Mesenchymal stem cell (in vitro differentiated cells and primary cell): ENCODE measurements around the gene AKT3.

Experiments
- DNase-seq: peaks from one replicate; pipeline ENCODE4 v3.0.0-alpha.2; 2013
- H2AFZ ChIP-seq: one replicate; pipeline ENCODE4 v1.6.1; 2013; ENCODE audit warnings: low read depth, mild to moderate bottlenecking, control low read depth, inconsistent platforms, low read length, moderate library complexity
- H2AK5ac ChIP-seq: 2 replicates; pipeline ENCODE4 v1.6.1; 2013; ENCODE audit warnings: low read length, moderate library complexity, mild to moderate bottlenecking, inconsistent platforms; ENCODE audit not compliant: severe bottlenecking
- H2BK120ac ChIP-seq: one replicate; pipeline ENCODE4 v1.6.1; 2013; ENCODE audit warnings: low read depth, mild to moderate bottlenecking, inconsistent platforms, low read length, moderate library complexity
- H2BK12ac ChIP-seq, 2 experiments: one replicate each; pipeline ENCODE4 v1.6.1; 2013; ENCODE audit warnings: inconsistent platforms in 2 of 2, low read length in 2 of 2, mild to moderate bottlenecking in 2 of 2, moderate library complexity in 2 of 2, control low read depth in 1 of 2
- H2BK15ac ChIP-seq: one replicate; pipeline ENCODE4 v1.6.1; 2013; ENCODE audit warnings: mild to moderate bottlenecking, low read depth, inconsistent platforms; ENCODE audit not compliant: poor library complexity, severe bottlenecking
- H2BK5ac ChIP-seq: 2 replicates; pipeline ENCODE4 v1.6.1; 2013; ENCODE audit warnings: low read depth, mild to moderate bottlenecking, low read length, control low read depth, inconsistent platforms; ENCODE audit not compliant: poor library complexity, severe bottlenecking
- H3K14ac ChIP-seq, 2 experiments: one replicate each; pipeline ENCODE4 v1.6.1; 2013; ENCODE audit warnings: inconsistent platforms in 2 of 2, low read length in 2 of 2, control low read depth in 1 of 2, mild to moderate bottlenecking in 1 of 2, moderate library complexity in 1 of 2
- H3K18ac ChIP-seq, 2 experiments: one replicate each; pipeline ENCODE4 v1.6.1; 2013; ENCODE audit warnings: inconsistent platforms in 2 of 2, low read length in 2 of 2, control low read depth in 1 of 2, low read depth in 1 of 2, mild to moderate bottlenecking in 1 of 2
- H3K23ac ChIP-seq, 2 experiments: one replicate each; pipeline ENCODE4 v1.6.1; 2013; ENCODE audit warnings: inconsistent platforms in 2 of 2, low read length in 2 of 2, mild to moderate bottlenecking in 2 of 2, moderate library complexity in 2 of 2, control low read depth in 1 of 2
- H3K27ac ChIP-seq: 2 replicates; pipeline ENCODE4 v1.5.1; 2013; ENCODE audit warnings: mild to moderate bottlenecking, moderate library complexity, low read length, control low read depth, inconsistent platforms; ENCODE audit not compliant: poor library complexity, severe bottlenecking
- H3K27me3 ChIP-seq, 2 experiments: 2 replicates each; pipeline versions ENCODE4 v1.6.1 to v1.7.0; 2013; ENCODE audit warnings: low read length in 2 of 2, mild to moderate bottlenecking in 2 of 2, moderate library complexity in 2 of 2, control low read depth in 1 of 2, inconsistent platforms in 1 of 2; ENCODE audit not compliant: control insufficient read depth in 1 of 2, insufficient read depth in 1 of 2
- H3K36me3 ChIP-seq, 2 experiments: 2 replicates each; pipeline versions ENCODE4 v1.6.1 to v1.7.0; 2013; ENCODE audit warnings: low read length in 2 of 2, control low read depth in 1 of 2, inconsistent platforms in 1 of 2, low read depth in 1 of 2, mild to moderate bottlenecking in 1 of 2; ENCODE audit not compliant: insufficient read depth in 2 of 2, control insufficient read depth in 1 of 2
- H3K4ac ChIP-seq, 2 experiments: one replicate each; pipeline ENCODE4 v1.6.1; 2013; ENCODE audit warnings: inconsistent platforms in 2 of 2, low read length in 2 of 2, mild to moderate bottlenecking in 2 of 2, moderate library complexity in 2 of 2, control low read depth in 1 of 2, low read depth in 1 of 2
- H3K4me1 ChIP-seq: 2 replicates; pipeline ENCODE4 v1.6.1; 2013; ENCODE audit warnings: low read depth, low read length, control low read depth; ENCODE audit not compliant: control insufficient read depth, insufficient read depth
- H3K4me2 ChIP-seq: 2 replicates; pipeline ENCODE4 v1.6.1; 2013; ENCODE audit warnings: low read length, mild to moderate bottlenecking, inconsistent platforms; ENCODE audit not compliant: poor library complexity, severe bottlenecking
- H3K4me3 ChIP-seq, 2 experiments: 2 replicates each; pipeline versions ENCODE4 v1.5.1 to v1.7.0; 2013; ENCODE audit warnings: low read length in 2 of 2, mild to moderate bottlenecking in 2 of 2, control low read depth in 1 of 2, low read depth in 1 of 2; ENCODE audit not compliant: insufficient read depth in 1 of 2
- H3K79me1 ChIP-seq: replicated peaks from 2 replicates; pipeline ENCODE4 v1.6.1; 2013; ENCODE audit warnings: mild to moderate bottlenecking, control low read depth, low read length, inconsistent platforms; ENCODE audit not compliant: poor library complexity, severe bottlenecking
- H3K9ac ChIP-seq: 2 replicates; pipeline ENCODE4 v1.7.0; 2013; ENCODE audit warnings: mild to moderate bottlenecking, low read length, moderate library complexity
- H3K9me3 ChIP-seq: 2 replicates; pipeline ENCODE4 v1.7.0; 2013; ENCODE audit warnings: mild to moderate bottlenecking, low read length; ENCODE audit not compliant: control insufficient read depth
- H4K8ac ChIP-seq: one replicate; pipeline ENCODE4 v1.6.1; 2013; ENCODE audit warnings: inconsistent platforms, mild to moderate bottlenecking, low read length, moderate library complexity
- H4K91ac ChIP-seq: one replicate; pipeline ENCODE4 v1.6.1; 2013; ENCODE audit warnings: mild to moderate bottlenecking, low read length, inconsistent platforms
- WGBS: methylation state at CpG from one replicate; pipeline ENCODE4 v1.1.7; 2013; ENCODE audit warnings: mixed read lengths; 5-methylcytosine and 5-hydroxymethylcytosine counted together

AKT3 gene

DNA sequence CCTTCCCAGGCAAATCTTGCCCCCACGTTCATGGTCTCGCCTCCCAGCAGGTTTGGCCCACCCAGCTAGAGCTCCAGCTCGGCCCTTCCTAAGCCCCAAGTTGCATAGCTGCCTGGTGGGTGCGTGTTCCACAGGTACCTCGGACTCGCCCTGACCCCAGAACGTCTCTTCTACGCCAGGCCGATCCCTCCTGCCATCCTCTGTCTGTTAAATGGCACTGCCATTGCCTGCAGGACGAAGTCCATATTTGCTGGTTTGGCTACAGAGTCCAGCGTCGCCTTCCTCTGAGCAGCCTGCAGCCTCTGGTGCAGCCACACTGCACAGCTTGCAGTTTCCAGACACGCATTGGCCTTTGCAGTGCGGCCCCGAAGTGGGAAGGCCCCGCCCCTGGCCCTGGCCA lies 366.1 kb downstream of the AKT3 start:
- Histone ChIP-seq H2BK12ac (no peak overlapping the region), H2BK5ac (no peak overlapping the region), H2BK120ac (no peak overlapping the region), H2AK5ac (peak overlapping the region; percentile 9), H3K4me2 (peak overlapping the region; percentile 89), H3K14ac (no peak overlapping the region), H3K23ac (no peak overlapping the region), H2BK15ac (no peak overlapping the region), H3K4me3 (no peak overlapping the region), H3K9ac (no peak overlapping the region), H4K8ac (no peak overlapping the region), H4K91ac (no peak overlapping the region), H3K27me3 (no peaks in the 10 kb centered on the region), H3K36me3 (peaks cover 9 to 18% of the 10 kb centered on the region in 2 experiments), H3K27ac (no peak overlapping the region), H3K79me1 (peaks cover 6% of the 10 kb centered on the region), H3K18ac (no peak overlapping the region), H3K4me1 (peaks cover 15% of the 10 kb centered on the region), H2AFZ (no peak overlapping the region), H3K4ac (no peak overlapping the region), H3K9me3 (no peaks in the 10 kb centered on the region)
- WGBS: 97% methylated on average over 16 of the region's 16 CpGs
- no peak for DNase-seq

DNA sequence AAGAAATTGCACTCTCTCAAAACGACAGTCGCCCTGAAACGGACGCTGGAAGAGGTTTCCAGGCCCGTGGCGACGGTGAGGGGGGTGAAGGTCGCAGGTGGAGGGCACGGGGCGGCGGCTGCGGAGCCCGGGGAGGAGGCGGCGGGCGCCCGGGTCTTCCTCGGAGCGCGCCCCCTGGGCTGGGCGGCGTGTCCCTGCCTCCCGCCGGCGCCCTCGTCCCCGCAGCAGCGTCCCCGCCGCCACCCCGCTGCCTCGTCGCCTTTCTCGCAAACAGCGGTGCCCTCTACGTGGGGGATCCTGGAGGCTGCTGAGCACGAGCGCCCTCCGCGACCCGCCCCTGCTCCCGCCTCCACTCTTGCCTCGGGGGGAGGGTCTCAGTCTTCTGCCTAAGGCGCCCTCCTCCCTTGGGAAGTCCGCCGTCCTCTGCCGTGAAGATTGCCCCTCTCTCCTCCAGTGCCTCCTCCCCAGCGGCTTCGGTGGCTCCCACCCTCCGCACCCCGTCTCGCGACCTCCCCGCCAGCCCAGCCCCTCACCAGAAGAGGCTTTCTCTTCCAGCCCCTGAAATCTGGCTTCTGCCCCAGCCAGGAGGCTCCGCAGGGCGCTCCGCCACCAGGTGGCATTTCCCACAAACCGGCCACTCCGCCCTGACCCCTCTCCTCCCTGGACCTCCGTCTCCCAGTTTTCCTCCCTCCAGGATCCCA lies 366.8 kb downstream of the AKT3 start:
- H3K4me2 ChIP-seq: peak overlapping the region; percentile 89
- peak overlapping the region; percentile 41 for H4K8ac ChIP-seq
- no peak overlapping the region for H2BK5ac ChIP-seq
- 11% methylated on average over 46 of the region's 60 CpGs for WGBS
- H3K9me3 ChIP-seq: no peaks in the 10 kb centered on the region
- peaks cover 15% of the 10 kb centered on the region for H3K4me1 ChIP-seq
- H3K18ac ChIP-seq: peak overlapping the region; percentile 47 to 86
- no peak for DNase-seq
- H3K4ac ChIP-seq: peak overlapping the region in 1 of 2 experiments; percentile 9
- peak overlapping the region; percentile 75 for H2AFZ ChIP-seq
- H3K27ac ChIP-seq: no peak overlapping the region
- no peak overlapping the region for H2BK15ac ChIP-seq
- no peak overlapping the region for H3K9ac ChIP-seq
- peaks cover 6% of the 10 kb centered on the region for H3K79me1 ChIP-seq
- peak overlapping the region in 1 of 2 experiments; percentile 76 for H3K14ac ChIP-seq
- H2BK12ac ChIP-seq: no peak overlapping the region
- no peaks in the 10 kb centered on the region for H3K27me3 ChIP-seq
- H2AK5ac ChIP-seq: no peak overlapping the region
- H2BK120ac ChIP-seq: peak overlapping the region; percentile 8
- H3K36me3 ChIP-seq: peaks cover 7 to 16% of the 10 kb centered on the region in 2 experiments
- peak overlapping the region; percentile 30 for H4K91ac ChIP-seq
- H3K23ac ChIP-seq: peak overlapping the region in 1 of 2 experiments; percentile 66
- peak overlapping the region in 1 of 2 experiments; percentile 51 for H3K4me3 ChIP-seq

DNA sequence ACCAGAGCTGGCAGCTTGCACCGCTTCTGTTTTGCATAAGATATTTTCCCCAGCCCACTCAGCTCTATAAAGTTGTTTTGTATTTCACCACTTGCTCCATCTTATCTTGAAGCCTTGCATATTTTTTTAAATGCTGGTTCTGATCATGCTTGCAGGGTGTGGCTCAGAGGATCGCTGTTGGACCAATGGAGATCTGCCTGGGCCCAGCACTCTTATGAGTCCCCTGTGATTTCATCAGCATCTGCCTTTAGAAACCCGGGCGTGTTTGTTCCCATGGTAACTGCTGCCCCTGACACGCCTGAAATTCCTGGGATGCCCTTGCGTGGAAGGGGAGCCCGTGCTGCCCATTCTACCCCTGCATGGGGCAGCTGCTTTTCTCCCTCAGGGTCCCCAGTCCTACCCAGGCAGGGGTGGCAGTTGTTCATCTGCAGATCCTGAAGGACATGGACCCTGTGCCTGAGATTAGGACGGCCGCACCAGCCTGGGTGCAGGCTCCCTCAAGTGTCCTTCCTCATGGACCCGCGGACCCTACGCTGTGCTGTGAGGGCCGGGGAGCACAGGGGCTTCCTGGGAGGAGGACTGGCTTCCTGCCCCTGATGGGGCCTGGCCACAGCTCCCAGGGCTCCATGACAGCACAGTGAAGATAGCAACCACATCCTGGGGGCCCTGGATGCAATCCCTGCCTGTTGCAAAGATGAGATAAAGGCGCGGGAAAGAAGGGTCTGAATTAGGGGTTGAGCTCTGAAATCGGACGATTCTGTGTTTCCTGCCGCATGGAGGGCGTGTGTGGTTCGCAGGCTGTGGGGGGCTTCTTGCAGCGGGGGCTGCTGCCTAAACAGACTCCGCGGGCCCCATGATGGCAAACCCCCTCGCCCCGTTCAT lies 367.7 kb downstream of the AKT3 start:
- WGBS: 35% methylated on average over 20 of the region's 25 CpGs
- no peak overlapping the region for H4K91ac ChIP-seq

DNA sequence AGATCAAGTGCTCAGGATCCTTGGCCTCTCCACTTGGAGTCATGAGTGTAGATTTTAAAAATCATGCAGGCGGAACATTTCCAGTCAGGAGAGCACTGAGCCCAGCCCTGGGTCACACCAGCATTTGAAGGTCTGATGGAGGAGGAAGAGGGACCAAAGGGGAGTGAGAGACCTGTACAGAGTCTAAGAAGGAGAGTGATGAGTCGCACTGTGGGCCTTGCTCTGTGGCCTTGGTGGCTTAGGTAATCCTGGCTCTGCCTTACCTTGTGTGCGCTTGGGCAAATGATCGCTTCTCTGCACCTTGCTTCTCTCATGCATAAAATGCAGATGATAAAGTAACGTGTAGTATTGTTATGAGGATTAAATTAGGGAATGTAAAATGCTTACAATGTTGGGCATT lies 368.9 kb downstream of the AKT3 start:
- no peak overlapping the region for H4K8ac ChIP-seq
- no peak overlapping the region for H3K18ac ChIP-seq
- H3K4ac ChIP-seq: no peak overlapping the region
- H3K4me1 ChIP-seq: peaks cover 15% of the 10 kb centered on the region
- H3K36me3 ChIP-seq: peaks cover 4 to 20% of the 10 kb centered on the region in 2 experiments
- H3K79me1 ChIP-seq: peaks cover 3% of the 10 kb centered on the region
- no peak overlapping the region for H3K14ac ChIP-seq
- H3K9ac ChIP-seq: no peak overlapping the region
- H3K4me2 ChIP-seq: no peak overlapping the region
- H2AK5ac ChIP-seq: no peak overlapping the region
- no peaks in the 10 kb centered on the region for H3K9me3 ChIP-seq
- WGBS: 95% methylated on average over 5 of the region's 5 CpGs
- H4K91ac ChIP-seq: no peak overlapping the region
- no peak overlapping the region for H3K23ac ChIP-seq
- no peak overlapping the region for H3K4me3 ChIP-seq
- H2BK5ac ChIP-seq: no peak overlapping the region
- H3K27me3 ChIP-seq: no peaks in the 10 kb centered on the region
- no peak overlapping the region for H2BK15ac ChIP-seq
- no peak overlapping the region for H2BK120ac ChIP-seq
- no peak for DNase-seq
- H2AFZ ChIP-seq: no peak overlapping the region
- H3K27ac ChIP-seq: no peak overlapping the region
- no peak overlapping the region for H2BK12ac ChIP-seq

More for the DNA sequence above, 367.7 kb downstream of the AKT3 start:
- Histone ChIP-seq H4K8ac (peak overlapping the region; percentile 76), H3K4ac (peak overlapping the region in 1 of 2 experiments; percentile 57), H3K27ac (no peak overlapping the region), H3K36me3 (peaks cover 4 to 18% of the 10 kb centered on the region in 2 experiments), H3K23ac (no peak overlapping the region), H3K9me3 (no peaks in the 10 kb centered on the region), H2BK120ac (no peak overlapping the region), H2AK5ac (no peak overlapping the region), H3K27me3 (no peaks in the 10 kb centered on the region), H2BK5ac (no peak overlapping the region), H3K4me2 (peak overlapping the region; percentile 89), H2AFZ (no peak overlapping the region), H2BK12ac (peak overlapping the region in 1 of 2 experiments; percentile 87), H3K18ac (peak overlapping the region; percentile 47 to 82), H2BK15ac (peak overlapping the region; percentile 89), H3K14ac (no peak overlapping the region), H3K4me3 (peak overlapping the region; percentile 44 to 51), H3K9ac (peak overlapping the region; percentile 38), H3K4me1 (peaks cover 15% of the 10 kb centered on the region), H3K79me1 (peaks cover 6% of the 10 kb centered on the region)
- peak; percentile 55 for DNase-seq
